ENCODE results near the gene MFGE8. TPM values are rescaled to one million over a fixed set of nuclear protein-coding genes. Genes with fewer than 3 reads are reported as not detected.
A peak's percentile ranks its signal among the peaks of the same experiment; 100 is the strongest.

The MFGE8 gene
- total RNA-seq, 1 experiment from 2014 or later: 409 TPM

DNA sequence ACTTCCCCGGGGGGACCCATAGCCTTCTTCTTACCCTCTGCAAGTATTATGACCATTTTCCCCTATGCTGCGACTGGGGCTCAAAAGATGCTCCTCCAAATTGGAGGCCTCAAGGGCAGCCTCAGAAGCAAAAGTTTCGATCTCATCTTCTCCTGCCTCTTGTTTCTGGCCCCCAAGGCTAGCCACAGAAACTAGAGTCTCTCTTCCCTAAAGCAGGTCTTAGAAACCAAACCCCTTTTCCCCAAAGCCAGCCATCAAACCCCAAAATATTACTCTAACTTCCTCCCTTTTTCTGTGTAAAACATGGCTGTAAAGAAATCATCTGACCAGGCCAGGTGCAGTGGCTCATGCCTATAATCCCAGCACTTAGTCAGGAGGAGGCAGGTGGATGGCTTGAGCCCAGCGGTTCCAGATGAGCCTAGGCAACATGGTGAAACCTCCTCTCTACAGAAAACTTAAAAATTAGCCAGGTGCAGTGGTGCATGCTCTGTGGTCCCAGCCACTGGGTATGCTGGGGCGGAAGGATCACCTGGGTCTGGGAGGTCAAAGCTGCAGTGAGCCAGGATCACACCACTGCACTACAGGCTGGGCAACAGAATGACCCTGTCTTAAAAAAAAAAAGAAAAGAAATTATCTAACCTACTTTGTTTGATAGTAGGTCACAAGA, 36.7 kb upstream of the MFGE8 start:
- DNase-seq: no peak
- TF ChIP-seq, protein P1, sequence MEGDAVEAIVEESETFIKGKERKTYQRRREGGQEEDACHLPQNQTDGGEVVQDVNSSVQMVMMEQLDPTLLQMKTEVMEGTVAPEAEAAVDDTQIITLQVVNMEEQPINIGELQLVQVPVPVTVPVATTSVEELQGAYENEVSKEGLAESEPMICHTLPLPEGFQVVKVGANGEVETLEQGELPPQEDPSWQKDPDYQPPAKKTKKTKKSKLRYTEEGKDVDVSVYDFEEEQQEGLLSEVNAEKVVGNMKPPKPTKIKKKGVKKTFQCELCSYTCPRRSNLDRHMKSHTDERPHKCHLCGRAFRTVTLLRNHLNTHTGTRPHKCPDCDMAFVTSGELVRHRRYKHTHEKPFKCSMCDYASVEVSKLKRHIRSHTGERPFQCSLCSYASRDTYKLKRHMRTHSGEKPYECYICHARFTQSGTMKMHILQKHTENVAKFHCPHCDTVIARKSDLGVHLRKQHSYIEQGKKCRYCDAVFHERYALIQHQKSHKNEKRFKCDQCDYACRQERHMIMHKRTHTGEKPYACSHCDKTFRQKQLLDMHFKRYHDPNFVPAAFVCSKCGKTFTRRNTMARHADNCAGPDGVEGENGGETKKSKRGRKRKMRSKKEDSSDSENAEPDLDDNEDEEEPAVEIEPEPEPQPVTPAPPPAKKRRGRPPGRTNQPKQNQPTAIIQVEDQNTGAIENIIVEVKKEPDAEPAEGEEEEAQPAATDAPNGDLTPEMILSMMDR (IDR thresholded peaks at IDR 0.05; ENCODE audit: insufficient read depth in 1 of 2, low read depth in 1 of 2, low read length in 1 of 2, severe bottlenecking in 1 of 2, unreplicated experiment in 1 of 2): no peak
- Histone ChIP-seq H3K9me3 (peaks cover 7% of the 10 kb centered on the region), H3K4me3 (ENCODE audit: low read depth, low read length) (no peak overlapping the region), H3K36me3 (ENCODE audit: control insufficient read depth, insufficient read depth, low read length) (no peaks in the 10 kb centered on the region), H3K27me3 (replicated peaks; ENCODE audit: control insufficient read depth, insufficient read depth, low read length) (no peaks in the 10 kb centered on the region), H3K4me1 (peaks cover 19% of the 10 kb centered on the region)
- POLR2A ChIA-PET: no interaction called here
- BruUV-seq (replicated peaks): no TSS peak
- Mint-ChIP-seq H3K27me3 (ENCODE audit: insufficient read depth, unreplicated experiment) (no peaks in the 10 kb centered on the region), H3K4me3 (ENCODE audit: unreplicated experiment) (no peak overlapping the region), H3K27ac (ENCODE audit: unreplicated experiment) (peak overlapping the region; percentile 17), H3K4me1 (ENCODE audit: low read depth, unreplicated experiment) (peaks cover 11% of the 10 kb centered on the region), H3K9me3 (ENCODE audit: unreplicated experiment) (no peaks in the 10 kb centered on the region), H3K36me3 (ENCODE audit: insufficient read depth, unreplicated experiment) (peaks cover 6% of the 10 kb centered on the region)
- intact Hi-C loops (cut with micrococcal nuclease; ENCODE audit: unreplicated experiment): no loop called here
- CTCF ChIA-PET: no interaction called here

DNA sequence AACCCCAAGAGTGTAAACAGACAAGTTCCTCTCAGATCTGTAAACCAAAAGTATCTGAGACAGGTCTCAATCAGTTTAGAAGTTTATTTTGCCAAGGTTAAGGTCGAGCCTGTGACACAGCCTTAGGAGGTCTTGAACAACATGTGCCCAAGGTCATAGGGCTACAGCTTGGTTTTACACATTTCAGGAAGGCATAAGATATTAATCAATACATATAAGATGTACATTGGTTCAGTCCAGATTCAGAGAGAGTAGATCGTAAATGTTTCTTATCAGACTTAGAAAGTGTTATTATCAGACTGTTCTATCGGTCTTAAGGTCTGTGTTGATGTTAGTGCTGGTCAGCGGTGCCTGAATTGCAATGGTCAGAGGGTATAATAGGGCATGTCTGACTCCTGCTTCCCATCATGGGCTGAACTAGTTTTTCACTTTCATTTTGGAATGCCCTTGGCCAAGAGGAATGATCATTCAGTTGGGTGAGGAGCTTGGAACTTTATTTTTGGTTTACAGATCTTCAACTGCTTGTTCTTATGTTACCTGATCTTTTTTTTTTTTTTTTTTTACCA, 27.0 kb upstream of the MFGE8 start:
- no peaks in the 10 kb centered on the region for H3K4me1 Mint-ChIP-seq (ENCODE audit: low read depth, unreplicated experiment)
- ChIA-PET CTCF (no interaction called here), POLR2A (no interaction called here)
- intact Hi-C loops (cut with micrococcal nuclease; ENCODE audit: unreplicated experiment): no loop called here
- Histone ChIP-seq H3K4me3 (ENCODE audit: low read depth, low read length) (no peak overlapping the region), H3K9me3 (no peaks in the 10 kb centered on the region; the same call in 1 of the 2 replicates), H3K36me3 (ENCODE audit: control insufficient read depth, insufficient read depth, low read length) (no peaks in the 10 kb centered on the region), H3K27me3 (replicated peaks; ENCODE audit: control insufficient read depth, insufficient read depth, low read length) (no peaks in the 10 kb centered on the region), H3K4me1 (peaks cover 8% of the 10 kb centered on the region)
- no peak overlapping the region for H3K4me3 Mint-ChIP-seq (ENCODE audit: unreplicated experiment)
- BruUV-seq (replicated peaks): no TSS peak
- H3K36me3 Mint-ChIP-seq (ENCODE audit: insufficient read depth, unreplicated experiment): peaks cover 5% of the 10 kb centered on the region
- no peak for DNase-seq
- H3K27ac Mint-ChIP-seq (ENCODE audit: unreplicated experiment): peak overlapping the region; percentile 24
- H3K9me3 Mint-ChIP-seq (ENCODE audit: unreplicated experiment): no peaks in the 10 kb centered on the region
- TF ChIP-seq, protein P1 (IDR thresholded peaks at IDR 0.05; ENCODE audit: insufficient read depth in 1 of 2, low read depth in 1 of 2, low read length in 1 of 2, severe bottlenecking in 1 of 2, unreplicated experiment in 1 of 2): no peak
- H3K27me3 Mint-ChIP-seq (ENCODE audit: insufficient read depth, unreplicated experiment): no peaks in the 10 kb centered on the region

DNA sequence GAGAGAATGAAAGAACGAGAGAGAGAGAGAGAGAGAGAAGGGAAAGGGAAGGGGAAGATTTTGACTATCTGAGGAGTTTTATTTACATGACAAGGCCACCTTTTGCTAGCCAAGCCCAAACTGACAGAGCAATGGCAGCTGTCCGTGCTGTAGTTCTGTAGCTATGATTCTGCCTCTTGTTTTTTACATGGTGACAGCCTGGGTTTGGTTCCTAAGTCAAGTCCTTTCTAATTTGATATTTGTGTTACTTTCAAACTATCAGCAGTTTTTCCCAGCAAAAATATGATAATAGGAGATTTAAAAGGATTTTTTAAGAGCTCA, 26.3 kb upstream of the MFGE8 start:
- no peaks in the 10 kb centered on the region for H3K4me1 Mint-ChIP-seq (ENCODE audit: low read depth, unreplicated experiment)
- no peaks in the 10 kb centered on the region for H3K9me3 Mint-ChIP-seq (ENCODE audit: unreplicated experiment)
- H3K27me3 Mint-ChIP-seq (ENCODE audit: insufficient read depth, unreplicated experiment): no peaks in the 10 kb centered on the region
- no peak overlapping the region for H3K4me3 ChIP-seq (ENCODE audit: low read depth, low read length)
- TF ChIP-seq, protein P1 (IDR thresholded peaks at IDR 0.05; ENCODE audit: insufficient read depth in 1 of 2, low read depth in 1 of 2, low read length in 1 of 2, severe bottlenecking in 1 of 2, unreplicated experiment in 1 of 2): no peak
- H3K4me1 ChIP-seq: peaks cover 8% of the 10 kb centered on the region
- no peaks in the 10 kb centered on the region; the same call in 1 of the 2 replicates for H3K9me3 ChIP-seq
- no TSS peak for BruUV-seq (replicated peaks)
- H3K36me3 Mint-ChIP-seq (ENCODE audit: insufficient read depth, unreplicated experiment): peaks cover 5% of the 10 kb centered on the region
- H3K27me3 ChIP-seq (replicated peaks; ENCODE audit: control insufficient read depth, insufficient read depth, low read length): no peaks in the 10 kb centered on the region
- no peak overlapping the region for H3K27ac Mint-ChIP-seq (ENCODE audit: unreplicated experiment)
- H3K36me3 ChIP-seq (ENCODE audit: control insufficient read depth, insufficient read depth, low read length): no peaks in the 10 kb centered on the region
- H3K4me3 Mint-ChIP-seq (ENCODE audit: unreplicated experiment): no peak overlapping the region
- no peak for DNase-seq
- CTCF ChIA-PET: no interaction called here
- POLR2A ChIA-PET: no interaction called here
- intact Hi-C loops (cut with micrococcal nuclease; ENCODE audit: unreplicated experiment): no loop called here
